T-helper 1 cell treated with Interleukin-12 subunit alpha and Interleukin-12 subunit beta and Interleukin-4 antibody, amounts not matched to agents 30 μg/mL and 1 μg/mL, for 36 hours (primary cell): ENCODE measurements around the gene PPP1R13B.

Source experiments
- H3K27ac Mint-ChIP-seq: one replicate; pipeline ENCODE4 v1.8.0; 2021; ENCODE audit warnings: mild to moderate bottlenecking, mixed read lengths
- H3K27me3 Mint-ChIP-seq: one replicate; pipeline ENCODE4 v1.8.0; 2021; ENCODE audit warnings: low read depth, mixed read lengths
- H3K36me3 Mint-ChIP-seq: one replicate; pipeline ENCODE4 v1.8.0; 2021; ENCODE audit warnings: low read depth, mixed read lengths
- H3K4me1 Mint-ChIP-seq: one replicate; pipeline ENCODE4 v1.8.0; 2021; ENCODE audit warnings: low read depth, mixed read lengths
- H3K4me3 Mint-ChIP-seq: one replicate; pipeline ENCODE4 v1.8.0; 2021; ENCODE audit warnings: mild to moderate bottlenecking, moderate library complexity, mixed read lengths
- H3K9me3 Mint-ChIP-seq: one replicate; pipeline ENCODE4 v1.8.0; 2021; ENCODE audit warnings: mixed read lengths

The PPP1R13B gene

GRCh38 chr14:103839579-103839978, 7.8 kb downstream of the PPP1R13B start:
- H3K4me3 Mint-ChIP-seq = no peak overlapping the region
- H3K4me1 Mint-ChIP-seq = no peaks in the 10 kb centered on the region
- no peaks in the 10 kb centered on the region for H3K27me3 Mint-ChIP-seq
- no peak overlapping the region for H3K27ac Mint-ChIP-seq
- H3K9me3 Mint-ChIP-seq = no peaks in the 10 kb centered on the region
- no peaks in the 10 kb centered on the region for H3K36me3 Mint-ChIP-seq

GRCh38 chr14:103838117-103838516, 9.3 kb downstream of the PPP1R13B start:
- Mint-ChIP-seq H3K27ac (no peak overlapping the region), H3K4me3 (no peak overlapping the region)

GRCh38 chr14:103836976-103837725, 10.2 kb downstream of the PPP1R13B start:
- H3K9me3 Mint-ChIP-seq = no peaks in the 10 kb centered on the region
- H3K36me3 Mint-ChIP-seq = no peaks in the 10 kb centered on the region
- no peaks in the 10 kb centered on the region for H3K27me3 Mint-ChIP-seq
- H3K27ac Mint-ChIP-seq = no peak overlapping the region
- H3K4me1 Mint-ChIP-seq = no peaks in the 10 kb centered on the region
- no peak overlapping the region for H3K4me3 Mint-ChIP-seq

More at GRCh38 chr14:103838117-103838516, 9.3 kb downstream of the PPP1R13B start:
- H3K9me3 Mint-ChIP-seq = no peaks in the 10 kb centered on the region
- H3K27me3 Mint-ChIP-seq = no peaks in the 10 kb centered on the region
- H3K4me1 Mint-ChIP-seq = no peaks in the 10 kb centered on the region
- H3K36me3 Mint-ChIP-seq = no peaks in the 10 kb centered on the region

GRCh38 chr14:103834956-103835355, 12.4 kb downstream of the PPP1R13B start:
- no peaks in the 10 kb centered on the region for H3K4me1 Mint-ChIP-seq
- H3K27ac Mint-ChIP-seq = no peak overlapping the region
- no peaks in the 10 kb centered on the region for H3K36me3 Mint-ChIP-seq
- no peaks in the 10 kb centered on the region for H3K27me3 Mint-ChIP-seq
- no peak overlapping the region for H3K4me3 Mint-ChIP-seq
- no peaks in the 10 kb centered on the region for H3K9me3 Mint-ChIP-seq

GRCh38 chr14:103833711-103834110, 13.7 kb downstream of the PPP1R13B start:
- Mint-ChIP-seq H3K4me1 (no peaks in the 10 kb centered on the region), H3K4me3 (no peak overlapping the region), H3K27ac (no peak overlapping the region), H3K36me3 (no peaks in the 10 kb centered on the region), H3K9me3 (no peaks in the 10 kb centered on the region), H3K27me3 (no peaks in the 10 kb centered on the region)

GRCh38 chr14:103832046-103832445, 15.3 kb downstream of the PPP1R13B start:
- Mint-ChIP-seq H3K4me1 (no peaks in the 10 kb centered on the region), H3K36me3 (no peaks in the 10 kb centered on the region), H3K4me3 (no peak overlapping the region), H3K9me3 (no peaks in the 10 kb centered on the region), H3K27me3 (no peaks in the 10 kb centered on the region), H3K27ac (no peak overlapping the region)

GRCh38 chr14:103830511-103831270, 16.7 kb downstream of the PPP1R13B start:
- Mint-ChIP-seq H3K27me3 (no peaks in the 10 kb centered on the region), H3K27ac (no peak overlapping the region), H3K9me3 (no peaks in the 10 kb centered on the region), H3K36me3 (no peaks in the 10 kb centered on the region), H3K4me3 (no peak overlapping the region), H3K4me1 (no peaks in the 10 kb centered on the region)

GRCh38 chr14:103828315-103828967, 18.9 kb downstream of the PPP1R13B start:
- H3K27ac Mint-ChIP-seq = no peak overlapping the region
- no peaks in the 10 kb centered on the region for H3K36me3 Mint-ChIP-seq
- no peak overlapping the region for H3K4me3 Mint-ChIP-seq
- no peaks in the 10 kb centered on the region for H3K4me1 Mint-ChIP-seq
- no peaks in the 10 kb centered on the region for H3K9me3 Mint-ChIP-seq
- H3K27me3 Mint-ChIP-seq = no peaks in the 10 kb centered on the region

GRCh38 chr14:103825101-103825500, 22.3 kb downstream of the PPP1R13B start:
- H3K36me3 Mint-ChIP-seq = no peaks in the 10 kb centered on the region
- no peak overlapping the region for H3K4me3 Mint-ChIP-seq
- peaks cover 2% of the 10 kb centered on the region for H3K4me1 Mint-ChIP-seq
- no peak overlapping the region for H3K27ac Mint-ChIP-seq
- H3K9me3 Mint-ChIP-seq = no peaks in the 10 kb centered on the region
- peaks cover 3% of the 10 kb centered on the region for H3K27me3 Mint-ChIP-seq

- Mint-ChIP-seq H3K4me3 (no peak overlapping the region), H3K9me3 (no peaks in the 10 kb centered on the region), H3K36me3 (no peaks in the 10 kb centered on the region), H3K27ac (no peak overlapping the region), H3K27me3 (peaks cover 4% of the 10 kb centered on the region), H3K4me1 (peaks cover 8% of the 10 kb centered on the region)
These were observed 26.5 kb downstream of the PPP1R13B start for GRCh38 chr14:103820908-103821307.

- Mint-ChIP-seq H3K4me1 (peaks cover 8% of the 10 kb centered on the region), H3K4me3 (no peak overlapping the region), H3K27me3 (peaks cover 4% of the 10 kb centered on the region), H3K36me3 (no peaks in the 10 kb centered on the region), H3K9me3 (no peaks in the 10 kb centered on the region), H3K27ac (no peak overlapping the region)
These were observed 27.0 kb downstream of the PPP1R13B start for GRCh38 chr14:103820382-103820781.

- Mint-ChIP-seq H3K4me3 (no peak overlapping the region), H3K9me3 (no peaks in the 10 kb centered on the region), H3K4me1 (peaks cover 8% of the 10 kb centered on the region), H3K27ac (no peak overlapping the region), H3K27me3 (peaks cover 4% of the 10 kb centered on the region), H3K36me3 (no peaks in the 10 kb centered on the region)
These were observed 27.7 kb downstream of the PPP1R13B start for GRCh38 chr14:103819503-103820307.

- Mint-ChIP-seq H3K27ac (no peak overlapping the region), H3K9me3 (no peaks in the 10 kb centered on the region), H3K4me3 (no peak overlapping the region), H3K4me1 (peaks cover 8% of the 10 kb centered on the region), H3K36me3 (no peaks in the 10 kb centered on the region), H3K27me3 (peaks cover 4% of the 10 kb centered on the region)
These were observed 28.5 kb downstream of the PPP1R13B start for GRCh38 chr14:103818870-103819269.

GRCh38 chr14:103818422-103818821, 29.0 kb downstream of the PPP1R13B start:
- Mint-ChIP-seq H3K4me1 (peaks cover 8% of the 10 kb centered on the region), H3K36me3 (no peaks in the 10 kb centered on the region), H3K27ac (no peak overlapping the region), H3K27me3 (peaks cover 4% of the 10 kb centered on the region), H3K9me3 (no peaks in the 10 kb centered on the region), H3K4me3 (no peak overlapping the region)
